WTC11 (cell line): ENCODE results near the gene CSRP3. TPM values are rescaled to one million over a fixed set of nuclear protein-coding genes. Genes with fewer than 3 reads are reported as not detected.

Source experiments
- ATAC-seq: fragments of 200-7000 bp; cut with Tn5 transposase; 2 replicates; pipeline ENCODE4 v1.10.0; 2021; ENCODE audit warnings: mild to moderate bottlenecking, moderate library complexity
- CTCF ChIA-PET: fragments of 300-600 bp; sonication (Branson Sonifier 250); formaldehyde crosslinking; loops from one replicate; lab custom pipeline; 2021; ENCODE audit warnings: antibody characterized with exemption; lab: Charles Lee
- POLR2A ChIA-PET: fragments of 350-600 bp; sonication (Branson Sonifier 250); formaldehyde crosslinking; loops from one replicate; lab custom pipeline; 2021; ENCODE audit warnings: antibody characterized with exemption; lab: Charles Lee
- DNase-seq: peaks from one replicate; pipeline ENCODE4 v3.0.0; 2021; ENCODE audit warnings: low spot score
- H3K27ac Mint-ChIP-seq: 2 replicates; pipeline ENCODE4 v1.8.0; 2021; ENCODE audit warnings: mixed read lengths
- H3K27me3 Mint-ChIP-seq: 2 replicates; pipeline ENCODE4 v1.8.0; 2021; ENCODE audit warnings: low read depth, mild to moderate bottlenecking, moderate library complexity, mixed read lengths
- H3K36me3 Mint-ChIP-seq: 2 replicates; pipeline ENCODE4 v1.8.0; 2021; ENCODE audit warnings: mixed read lengths
- H3K4me1 Mint-ChIP-seq: 2 replicates; pipeline ENCODE4 v1.8.0; 2022; ENCODE audit warnings: mixed read lengths
- H3K4me3 Mint-ChIP-seq: 2 replicates; pipeline ENCODE4 v1.8.0; 2021; ENCODE audit warnings: mild to moderate bottlenecking, moderate library complexity, mixed read lengths
- H3K9me3 Mint-ChIP-seq: 2 replicates; pipeline ENCODE4 v1.8.0; 2021; ENCODE audit warnings: mixed read lengths
- AR ChIP-seq: fragments of 250-450 bp; sonication (Bioruptor Pico); IDR thresholded peaks from 2 replicates; pipeline ENCODE4 v1.9.0; 2021; ENCODE audit warnings: mild to moderate bottlenecking
- CREM ChIP-seq: sonication (generic); formaldehyde crosslinking; IDR thresholded peaks from 2 replicates; pipeline ENCODE4 v1.8.1; 2022; ENCODE audit warnings: mild to moderate bottlenecking, missing genetic modification reagents, moderate library complexity
- GRHL2 ChIP-seq: fragments of 250-450 bp; sonication (Bioruptor Pico); IDR thresholded peaks from 2 replicates; pipeline ENCODE4 v1.8.0; 2022; ENCODE audit warnings: mild to moderate bottlenecking, moderate library complexity; ENCODE audit not compliant: insufficient replicate concordance, severe bottlenecking
- IRF1 ChIP-seq: sonication (generic); formaldehyde crosslinking; IDR thresholded peaks from 2 replicates; pipeline ENCODE4 v1.8.0; 2023; ENCODE audit warnings: missing genetic modification reagents
- NFYB ChIP-seq: sonication (generic); formaldehyde crosslinking; conservative IDR thresholded peaks from 2 replicates; pipeline ENCODE4 v1.8.0; 2022; ENCODE audit warnings: low read depth, missing genetic modification reagents
- TEAD1 ChIP-seq: sonication (generic); formaldehyde crosslinking; IDR thresholded peaks from 2 replicates; pipeline ENCODE4 v1.8.0; 2022; ENCODE audit warnings: mild to moderate bottlenecking, missing genetic modification reagents
- USF1 ChIP-seq: sonication (generic); formaldehyde crosslinking; IDR thresholded peaks from 2 replicates; pipeline ENCODE4 v1.8.0; 2022; ENCODE audit warnings: mild to moderate bottlenecking, missing genetic modification reagents
- ZNF121 ChIP-seq: sonication (generic); formaldehyde crosslinking; IDR thresholded peaks from 2 replicates; pipeline ENCODE4 v1.8.0; 2023; ENCODE audit warnings: missing genetic modification reagents
- ZNF138 ChIP-seq: sonication (generic); formaldehyde crosslinking; conservative IDR thresholded peaks from 2 replicates; pipeline ENCODE4 v1.8.1; 2022; ENCODE audit warnings: mild to moderate bottlenecking, moderate library complexity, missing genetic modification reagents
- ZNF396 ChIP-seq: fragments of 250-450 bp; sonication (Bioruptor Pico); IDR thresholded peaks from 2 replicates; pipeline ENCODE4 v1.8.0; 2021; ENCODE audit warnings: mild to moderate bottlenecking, moderate library complexity, borderline replicate concordance
- ZNF425 ChIP-seq: fragments of 250-450 bp; sonication (Bioruptor Pico); conservative IDR thresholded peaks from 2 replicates; pipeline ENCODE4 v1.9.0; 2021; ENCODE audit warnings: mild to moderate bottlenecking
- total RNA-seq: library from RNA; stranded (reverse); gene quantifications from 3 replicates; pipeline ENCODE4 v1.2.3, GENCODE V29; 2021
- TF ChIP-seq, protein P1 (sequence below): sonication (generic); formaldehyde crosslinking; IDR thresholded peaks from 2 replicates; pipeline ENCODE4 v1.8.1; 2023; ENCODE audit warnings: mild to moderate bottlenecking, moderate library complexity, missing genetic modification reagents
- TF ChIP-seq, protein P2 (sequence below): sonication (generic); formaldehyde crosslinking; IDR thresholded peaks from 2 replicates; pipeline ENCODE4 v1.8.0; 2023; ENCODE audit warnings: mild to moderate bottlenecking, missing genetic modification reagents
- TF ChIP-seq, protein P3 (sequence below): fragments of 250-450 bp; sonication (Bioruptor Pico); IDR thresholded peaks from 2 replicates; pipeline ENCODE4 v1.9.0; 2021; ENCODE audit warnings: mild to moderate bottlenecking, borderline replicate concordance

CSRP3 gene
- total RNA-seq, 1 experiment from 2014 or later: not detected

GRCh38 chr11:19194620-19195308, 7.0 kb downstream of the CSRP3 start (continued):
- no peak for TF ChIP-seq IRF1
- TF ChIP-seq ZNF138 (CRISPR knock-in tag): no peak
- TF ChIP-seq, protein P1, sequence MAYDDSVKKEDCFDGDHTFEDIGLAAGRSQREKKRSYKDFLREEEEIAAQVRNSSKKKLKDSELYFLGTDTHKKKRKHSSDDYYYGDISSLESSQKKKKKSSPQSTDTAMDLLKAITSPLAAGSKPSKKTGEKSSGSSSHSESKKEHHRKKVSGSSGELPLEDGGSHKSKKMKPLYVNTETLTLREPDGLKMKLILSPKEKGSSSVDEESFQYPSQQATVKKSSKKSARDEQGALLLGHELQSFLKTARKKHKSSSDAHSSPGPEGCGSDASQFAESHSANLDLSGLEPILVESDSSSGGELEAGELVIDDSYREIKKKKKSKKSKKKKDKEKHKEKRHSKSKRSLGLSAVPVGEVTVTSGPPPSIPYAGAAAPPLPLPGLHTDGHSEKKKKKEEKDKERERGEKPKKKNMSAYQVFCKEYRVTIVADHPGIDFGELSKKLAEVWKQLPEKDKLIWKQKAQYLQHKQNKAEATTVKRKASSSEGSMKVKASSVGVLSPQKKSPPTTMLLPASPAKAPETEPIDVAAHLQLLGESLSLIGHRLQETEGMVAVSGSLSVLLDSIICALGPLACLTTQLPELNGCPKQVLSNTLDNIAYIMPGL (CRISPR knock-in tag): no peak
- no peak for TF ChIP-seq ZNF121 (CRISPR knock-in tag)
- no peak for TF ChIP-seq ZNF425
- TF ChIP-seq, protein P2, sequence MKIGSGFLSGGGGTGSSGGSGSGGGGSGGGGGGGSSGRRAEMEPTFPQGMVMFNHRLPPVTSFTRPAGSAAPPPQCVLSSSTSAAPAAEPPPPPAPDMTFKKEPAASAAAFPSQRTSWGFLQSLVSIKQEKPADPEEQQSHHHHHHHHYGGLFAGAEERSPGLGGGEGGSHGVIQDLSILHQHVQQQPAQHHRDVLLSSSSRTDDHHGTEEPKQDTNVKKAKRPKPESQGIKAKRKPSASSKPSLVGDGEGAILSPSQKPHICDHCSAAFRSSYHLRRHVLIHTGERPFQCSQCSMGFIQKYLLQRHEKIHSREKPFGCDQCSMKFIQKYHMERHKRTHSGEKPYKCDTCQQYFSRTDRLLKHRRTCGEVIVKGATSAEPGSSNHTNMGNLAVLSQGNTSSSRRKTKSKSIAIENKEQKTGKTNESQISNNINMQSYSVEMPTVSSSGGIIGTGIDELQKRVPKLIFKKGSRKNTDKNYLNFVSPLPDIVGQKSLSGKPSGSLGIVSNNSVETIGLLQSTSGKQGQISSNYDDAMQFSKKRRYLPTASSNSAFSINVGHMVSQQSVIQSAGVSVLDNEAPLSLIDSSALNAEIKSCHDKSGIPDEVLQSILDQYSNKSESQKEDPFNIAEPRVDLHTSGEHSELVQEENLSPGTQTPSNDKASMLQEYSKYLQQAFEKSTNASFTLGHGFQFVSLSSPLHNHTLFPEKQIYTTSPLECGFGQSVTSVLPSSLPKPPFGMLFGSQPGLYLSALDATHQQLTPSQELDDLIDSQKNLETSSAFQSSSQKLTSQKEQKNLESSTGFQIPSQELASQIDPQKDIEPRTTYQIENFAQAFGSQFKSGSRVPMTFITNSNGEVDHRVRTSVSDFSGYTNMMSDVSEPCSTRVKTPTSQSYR (CRISPR knock-in tag): no peak

DNA sequence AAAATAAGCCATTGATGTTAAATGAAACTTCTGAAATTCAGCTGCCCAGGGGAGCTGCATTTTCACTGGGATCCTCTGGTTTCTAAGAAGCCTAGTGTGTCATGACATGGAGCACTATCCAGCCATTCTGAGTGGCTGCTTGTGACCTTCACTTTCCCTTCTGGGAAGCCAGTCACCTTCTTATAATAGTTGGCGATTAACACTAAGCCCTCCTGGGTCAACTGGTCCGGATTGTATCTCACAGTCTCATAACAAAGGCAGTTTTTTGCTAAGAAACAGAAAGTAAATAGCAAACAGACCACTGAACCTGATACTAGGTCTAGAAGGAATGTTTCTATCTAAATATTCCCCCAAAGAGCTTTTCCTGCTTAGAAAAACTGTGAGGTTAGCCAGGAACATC, 7.9 kb downstream of the CSRP3 start:
- Mint-ChIP-seq H3K4me1 (no peaks in the 10 kb centered on the region), H3K27me3 (no peaks in the 10 kb centered on the region), H3K27ac (no peak overlapping the region), H3K4me3 (no peak overlapping the region), H3K9me3 (no peaks in the 10 kb centered on the region), H3K36me3 (no peaks in the 10 kb centered on the region)
- DNase-seq (no peak), ATAC-seq (no peak)
- POLR2A ChIA-PET: no interaction called here
- no peak for TF ChIP-seq TEAD1 (CRISPR knock-in tag)
- TF ChIP-seq AR (CRISPR knock-in tag): no peak
- TF ChIP-seq ZNF396 (CRISPR knock-in tag): no peak
- no peak for TF ChIP-seq USF1
- TF ChIP-seq NFYB (CRISPR knock-in tag): no peak
- no peak for TF ChIP-seq CREM
- TF ChIP-seq, protein P3, sequence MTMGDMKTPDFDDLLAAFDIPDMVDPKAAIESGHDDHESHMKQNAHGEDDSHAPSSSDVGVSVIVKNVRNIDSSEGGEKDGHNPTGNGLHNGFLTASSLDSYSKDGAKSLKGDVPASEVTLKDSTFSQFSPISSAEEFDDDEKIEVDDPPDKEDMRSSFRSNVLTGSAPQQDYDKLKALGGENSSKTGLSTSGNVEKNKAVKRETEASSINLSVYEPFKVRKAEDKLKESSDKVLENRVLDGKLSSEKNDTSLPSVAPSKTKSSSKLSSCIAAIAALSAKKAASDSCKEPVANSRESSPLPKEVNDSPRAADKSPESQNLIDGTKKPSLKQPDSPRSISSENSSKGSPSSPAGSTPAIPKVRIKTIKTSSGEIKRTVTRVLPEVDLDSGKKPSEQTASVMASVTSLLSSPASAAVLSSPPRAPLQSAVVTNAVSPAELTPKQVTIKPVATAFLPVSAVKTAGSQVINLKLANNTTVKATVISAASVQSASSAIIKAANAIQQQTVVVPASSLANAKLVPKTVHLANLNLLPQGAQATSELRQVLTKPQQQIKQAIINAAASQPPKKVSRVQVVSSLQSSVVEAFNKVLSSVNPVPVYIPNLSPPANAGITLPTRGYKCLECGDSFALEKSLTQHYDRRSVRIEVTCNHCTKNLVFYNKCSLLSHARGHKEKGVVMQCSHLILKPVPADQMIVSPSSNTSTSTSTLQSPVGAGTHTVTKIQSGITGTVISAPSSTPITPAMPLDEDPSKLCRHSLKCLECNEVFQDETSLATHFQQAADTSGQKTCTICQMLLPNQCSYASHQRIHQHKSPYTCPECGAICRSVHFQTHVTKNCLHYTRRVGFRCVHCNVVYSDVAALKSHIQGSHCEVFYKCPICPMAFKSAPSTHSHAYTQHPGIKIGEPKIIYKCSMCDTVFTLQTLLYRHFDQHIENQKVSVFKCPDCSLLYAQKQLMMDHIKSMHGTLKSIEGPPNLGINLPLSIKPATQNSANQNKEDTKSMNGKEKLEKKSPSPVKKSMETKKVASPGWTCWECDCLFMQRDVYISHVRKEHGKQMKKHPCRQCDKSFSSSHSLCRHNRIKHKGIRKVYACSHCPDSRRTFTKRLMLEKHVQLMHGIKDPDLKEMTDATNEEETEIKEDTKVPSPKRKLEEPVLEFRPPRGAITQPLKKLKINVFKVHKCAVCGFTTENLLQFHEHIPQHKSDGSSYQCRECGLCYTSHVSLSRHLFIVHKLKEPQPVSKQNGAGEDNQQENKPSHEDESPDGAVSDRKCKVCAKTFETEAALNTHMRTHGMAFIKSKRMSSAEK (CRISPR knock-in tag): no peak
- no peak for TF ChIP-seq GRHL2
- CTCF ChIA-PET: no interaction called here
